Gastrocnemius medialis (tissue), 4 donors: Measurements from ENCODE around the gene SGIP1. TPM values are rescaled to one million over a fixed set of nuclear protein-coding genes. Genes with fewer than 3 reads are reported as not detected.
"Not testable (repeated sequence)": the region's sequence is repeated elsewhere in the genome, so short reads cannot be mapped to it uniquely, and the experiment has no call there.

Experiments used
- ATAC-seq, 2 donors: fragments of 150-250 bp; one replicate each; pipeline ENCODE4 v1.9.1; 2016
- DNase-seq, 2 donors: peaks; one replicate each; pipeline ENCODE4 v3.0.0-alpha.2; 2019
- H3K27ac ChIP-seq, 4 donors: fragments of 200-600 bp; sonication (generic); 1 replicate in 1 of 4; 2 replicates in 3 of 4; pipeline ENCODE4 v1.5.1; 2016 to 2018; ENCODE audit warnings: mild to moderate bottlenecking in 2 of 4, moderate library complexity in 1 of 4
- H3K27me3 ChIP-seq, 3 donors: fragments of 200-600 bp; sonication (generic) in 2 of 3; 1 replicate in 1 of 3; 2 replicates in 2 of 3; pipeline versions ENCODE4 v1.5.1 to v1.6.0; 2016 to 2019; ENCODE audit warnings: mild to moderate bottlenecking in 1 of 3, moderate library complexity in 1 of 3
- H3K36me3 ChIP-seq, 2 donors: fragments of 200-600 bp; sonication (generic) in 1 of 2; one replicate each; pipeline ENCODE4 v1.5.1; 2017 to 2018
- H3K4me1 ChIP-seq, 2 donors: fragments of 200-600 bp; sonication (generic) in 1 of 2; one replicate each; pipeline ENCODE4 v1.5.1; 2016 to 2017; ENCODE audit warnings: mild to moderate bottlenecking in 2 of 2
- H3K4me3 ChIP-seq, 4 donors: fragments of 200-600 bp; sonication (generic) in 3 of 4; 1 replicate in 1 of 4; 2 replicates in 3 of 4; pipeline ENCODE4 v1.5.1; 2016 to 2019; ENCODE audit warnings: mild to moderate bottlenecking in 2 of 4
- H3K9me3 ChIP-seq, 3 donors: fragments of 200-600 bp; sonication (generic) in 2 of 3; 1 replicate in 1 of 3; 2 replicates in 2 of 3; pipeline ENCODE4 v1.5.1; 2016 to 2019
- CTCF ChIP-seq, 5 experiments: fragments of 450-650 bp in 3 of 5; fragments of 200-600 bp in 2 of 5; sonication (generic) in 2 of 5; IDR thresholded peaks in 4 of 5; conservative IDR thresholded peaks in 1 of 5; 1 replicate in 4 of 5; 2 replicates in 1 of 5; pipeline ENCODE4 v1.5.1; 2016 to 2019; ENCODE audit warnings: antibody characterized with exemption in 5 of 5, mild to moderate bottlenecking in 3 of 5, moderate library complexity in 3 of 5
- POLR2A ChIP-seq, 2 donors: fragments of 450-650 bp; IDR thresholded peaks; one replicate each; pipeline ENCODE4 v1.6.1; 2017; ENCODE audit warnings: antibody characterized with exemption in 2 of 2, mild to moderate bottlenecking in 2 of 2, moderate library complexity in 2 of 2
- in situ Hi-C, 4 donors: fragments of 200-750 bp; cut with MboI; loops; one replicate each; pipeline versions ENCODE4 v1.15.0 to v1.8.0; 2017; ENCODE audit warnings: low sequenced_read_pairs in 4 of 4
- intact Hi-C: fragments of 100-400 bp; cut with DNase I; formaldehyde crosslinking; loops from one replicate; pipeline ENCODE4 v1.15.1; 2023; ENCODE audit warnings: low total_unique reads
- total RNA-seq, 4 donors: library from RNA; depleted of rRNA; stranded (reverse); fragments of >200 nt; gene quantifications; one replicate each; pipeline versions ENCODE4 v1.1.0 to v1.2.3, GENCODE V29; 2016

The SGIP1 gene
- total RNA-seq, 4 donors from 2014 or later: 2.5 to 7.1 (median 2.9) TPM

GRCh38 chr1:66732407-66733166, 198.6 kb downstream of the SGIP1 start:
- H3K9me3 ChIP-seq: no peaks in the 10 kb centered on the region
- DNase-seq (no peak), ATAC-seq (peak in 1 of 2 donors; percentile 30)
- TF ChIP-seq POLR2A (IDR thresholded peaks at IDR 0.05): no peak
- no peak for TF ChIP-seq CTCF (IDR thresholded peaks at IDR 0.05 in 4 of 5, conservative IDR thresholded peaks at IDR 0.05 in 1 of 5)
- no peaks in the 10 kb centered on the region for H3K4me1 ChIP-seq
- in situ Hi-C loops: loop anchor here in 1 of 4 donors (25.0 kb wide), 1 partner anchor 495 kb away; no protein-coding TSS in a partner anchor
- no peak overlapping the region for H3K4me3 ChIP-seq
- H3K36me3 ChIP-seq: no peaks in the 10 kb centered on the region
- intact Hi-C loops: no loop called here
- H3K27me3 ChIP-seq: no peaks in the 10 kb centered on the region
- no peak overlapping the region for H3K27ac ChIP-seq

- ATAC-seq: no peak
- intact Hi-C loops (no loop called here), in situ Hi-C loops (loop anchor here in 1 of 4 donors (25.0 kb wide), 1 partner anchor 496 kb away; no protein-coding TSS in a partner anchor)
These were observed 199.5 kb downstream of the SGIP1 start for GRCh38 chr1:66733348-66734017.

GRCh38 chr1:66734531-66734930, 200.6 kb downstream of the SGIP1 start:
- H3K27me3 ChIP-seq, ATAC-seq, H3K27ac ChIP-seq, H3K36me3 ChIP-seq, H3K4me1 ChIP-seq, DNase-seq, H3K4me3 ChIP-seq, H3K9me3 ChIP-seq, intact Hi-C loops: not testable (repeated sequence)
- in situ Hi-C loops: loop anchor here in 1 of 4 donors (25.0 kb wide), 1 partner anchor 497 kb away; no protein-coding TSS in a partner anchor

More at GRCh38 chr1:66733348-66734017, 199.5 kb downstream of the SGIP1 start:
- H3K36me3 ChIP-seq: no peaks in the 10 kb centered on the region
- no peaks in the 10 kb centered on the region for H3K9me3 ChIP-seq
- no peak overlapping the region for H3K4me3 ChIP-seq
- DNase-seq: no peak
- no peaks in the 10 kb centered on the region for H3K27me3 ChIP-seq
- no peaks in the 10 kb centered on the region for H3K4me1 ChIP-seq
- H3K27ac ChIP-seq: no peak overlapping the region
- no peak for TF ChIP-seq CTCF (IDR thresholded peaks at IDR 0.05 in 4 of 5, conservative IDR thresholded peaks at IDR 0.05 in 1 of 5)
- TF ChIP-seq POLR2A (IDR thresholded peaks at IDR 0.05): no peak

GRCh38 chr1:66737836-66738235, 203.9 kb downstream of the SGIP1 start:
- in situ Hi-C loops: loop anchor here in 1 of 4 donors (25.0 kb wide), 1 partner anchor 501 kb away; no protein-coding TSS in a partner anchor
- TF ChIP-seq CTCF (IDR thresholded peaks at IDR 0.05 in 4 of 5, conservative IDR thresholded peaks at IDR 0.05 in 1 of 5): no peak
- no peak for TF ChIP-seq POLR2A (IDR thresholded peaks at IDR 0.05)

More at GRCh38 chr1:66737836-66738235, 203.9 kb downstream of the SGIP1 start:
- DNase-seq: no peak
- Histone ChIP-seq H3K4me1 (no peaks in the 10 kb centered on the region), H3K36me3 (no peaks in the 10 kb centered on the region), H3K27ac (no peak overlapping the region), H3K27me3 (no peaks in the 10 kb centered on the region), H3K4me3 (no peak overlapping the region), H3K9me3 (no peaks in the 10 kb centered on the region)
- ATAC-seq: no peak
- intact Hi-C loops: no loop called here
